Thymus (tissue), 11 donors: ENCODE measurements around the gene PCSK5. TPM values are rescaled to one million over a fixed set of nuclear protein-coding genes. Genes with fewer than 3 reads are reported as not detected.
"Not testable (repeated sequence)": the region's sequence is repeated elsewhere in the genome, so short reads cannot be mapped to it uniquely, and the experiment has no call there.

Experiments used
- DNase-seq, 9 donors: peaks; one replicate each; pipeline ENCODE4 v3.0.0-alpha.2; 2013; ENCODE audit warnings: low spot score in 9 of 9, low read depth in 6 of 9, missing footprints in 1 of 9
- H3K27ac ChIP-seq, 2 donors: one replicate each; pipeline ENCODE4 v1.5.1; 2013; ENCODE audit warnings: control low read depth in 1 of 2, low read depth in 1 of 2, low read length in 1 of 2, mild to moderate bottlenecking in 1 of 2, moderate library complexity in 1 of 2
- H3K27me3 ChIP-seq, 2 donors: one replicate each; pipeline ENCODE4 v1.5.1; 2013; ENCODE audit warnings: low read length in 1 of 2; ENCODE audit not compliant: control insufficient read depth in 2 of 2, insufficient read depth in 1 of 2
- H3K36me3 ChIP-seq, 2 donors: one replicate each; pipeline ENCODE4 v1.5.1; 2013; ENCODE audit warnings: low read length in 1 of 2, mild to moderate bottlenecking in 1 of 2, moderate library complexity in 1 of 2; ENCODE audit not compliant: control insufficient read depth in 2 of 2, insufficient read depth in 2 of 2
- H3K4me1 ChIP-seq, 2 donors: one replicate each; pipeline ENCODE4 v1.5.1; 2013; ENCODE audit warnings: low read length in 2 of 2; ENCODE audit not compliant: control insufficient read depth in 2 of 2, insufficient read depth in 2 of 2
- H3K4me3 ChIP-seq, 2 donors: one replicate each; pipeline ENCODE4 v1.5.1; 2013; ENCODE audit warnings: low read length in 2 of 2, control low read depth in 1 of 2, mild to moderate bottlenecking in 1 of 2
- H3K9me3 ChIP-seq, 2 donors: one replicate each; pipeline ENCODE4 v1.5.1; 2013; ENCODE audit warnings: low read length in 1 of 2, mild to moderate bottlenecking in 1 of 2; ENCODE audit not compliant: control insufficient read depth in 2 of 2, insufficient read depth in 1 of 2
- WGBS: extraction: QIAGEN DNeasy Blood & Tissue Kit; methylation state at CpG from one replicate; pipeline ENCODE4 v1.1.7; 2013; 5-methylcytosine and 5-hydroxymethylcytosine counted together
- polyA plus RNA-seq: library from polyadenylated mRNA; stranded (reverse); fragments of 200-250 nt; gene quantifications from one replicate; pipeline ENCODE4 v1.2.3, GENCODE V29; 2013
- total RNA-seq: library from RNA; stranded (reverse); fragments of 120-200 nt; gene quantifications from one replicate; pipeline ENCODE4 v1.2.4, GENCODE V29; 2013
- donor health status: healthy.

PCSK5 gene
- total and polyA plus RNA-seq, 2 donors = 4.1 to 20.1 TPM

GRCh38 chr9:76324030-76324429 lies 433.6 kb downstream of the PCSK5 start:
- 89% methylated on average over 7 of the region's 7 CpGs for WGBS
- H3K4me3 ChIP-seq, DNase-seq, H3K4me1 ChIP-seq, H3K36me3 ChIP-seq, H3K27me3 ChIP-seq, H3K9me3 ChIP-seq, H3K27ac ChIP-seq: not testable (repeated sequence)

- H3K9me3 ChIP-seq = no peaks in the 10 kb centered on the region
- WGBS = 95% methylated on average over 1 of the region's 1 CpG
- H3K36me3 ChIP-seq = no peaks in the 10 kb centered on the region
- H3K4me3 ChIP-seq = no peak overlapping the region
- no peak for DNase-seq
- H3K4me1 ChIP-seq = no peaks in the 10 kb centered on the region
- H3K27me3 ChIP-seq = no peaks in the 10 kb centered on the region
- no peak overlapping the region for H3K27ac ChIP-seq
Measured at GRCh38 chr9:76330034-76330433, 439.6 kb downstream of the PCSK5 start.

DNA sequence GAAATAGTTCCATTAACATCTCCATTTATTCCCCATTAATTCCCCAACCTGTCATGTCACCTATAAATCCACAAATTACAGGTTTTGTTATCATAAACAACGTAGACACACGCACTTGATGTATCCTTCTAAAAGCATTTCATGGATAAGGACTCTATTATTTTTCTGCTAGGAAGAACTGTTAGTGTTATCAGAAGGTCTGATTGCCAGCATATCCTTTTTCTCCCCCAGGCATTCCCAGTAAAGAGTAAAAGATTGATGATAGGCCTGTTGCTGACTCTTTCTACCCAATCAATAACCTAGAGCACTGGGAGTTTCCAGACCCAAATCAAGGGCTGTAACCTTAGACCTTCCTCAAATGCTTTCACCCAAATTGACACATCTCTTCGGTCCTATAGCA lies 442.9 kb downstream of the PCSK5 start:
- no peaks in the 10 kb centered on the region for H3K36me3 ChIP-seq
- no peaks in the 10 kb centered on the region for H3K9me3 ChIP-seq
- no peak for DNase-seq
- H3K4me1 ChIP-seq = no peaks in the 10 kb centered on the region
- H3K27ac ChIP-seq = no peak overlapping the region
- no peaks in the 10 kb centered on the region for H3K27me3 ChIP-seq
- H3K4me3 ChIP-seq = no peak overlapping the region
- WGBS = 95% methylated on average over 3 of the region's 3 CpGs

DNA sequence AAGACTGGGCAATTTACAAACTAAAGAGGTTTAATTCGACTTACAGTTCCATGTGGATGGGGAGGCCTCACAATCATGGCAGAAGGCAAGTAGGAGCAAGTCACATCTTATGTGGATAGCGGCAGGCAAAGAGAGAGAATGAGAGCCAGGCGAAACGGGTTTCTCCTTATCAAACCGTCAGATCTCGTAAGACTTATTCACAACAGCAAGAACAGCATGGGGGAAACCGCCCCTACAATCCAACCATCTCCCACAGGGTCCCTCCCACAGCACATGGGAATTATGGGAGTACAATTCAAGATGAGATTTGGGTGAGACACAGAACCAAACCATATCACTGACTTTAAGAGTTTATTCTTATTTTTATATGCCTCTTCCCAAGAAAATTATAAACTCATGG lies 443.5 kb downstream of the PCSK5 start:
- no peak for DNase-seq
- H3K27ac ChIP-seq = no peak overlapping the region
- no peaks in the 10 kb centered on the region for H3K9me3 ChIP-seq
- no peaks in the 10 kb centered on the region for H3K27me3 ChIP-seq
- no peak overlapping the region for H3K4me3 ChIP-seq
- 91% methylated on average over 7 of the region's 7 CpGs for WGBS
- H3K36me3 ChIP-seq = no peaks in the 10 kb centered on the region
- no peaks in the 10 kb centered on the region for H3K4me1 ChIP-seq

DNA sequence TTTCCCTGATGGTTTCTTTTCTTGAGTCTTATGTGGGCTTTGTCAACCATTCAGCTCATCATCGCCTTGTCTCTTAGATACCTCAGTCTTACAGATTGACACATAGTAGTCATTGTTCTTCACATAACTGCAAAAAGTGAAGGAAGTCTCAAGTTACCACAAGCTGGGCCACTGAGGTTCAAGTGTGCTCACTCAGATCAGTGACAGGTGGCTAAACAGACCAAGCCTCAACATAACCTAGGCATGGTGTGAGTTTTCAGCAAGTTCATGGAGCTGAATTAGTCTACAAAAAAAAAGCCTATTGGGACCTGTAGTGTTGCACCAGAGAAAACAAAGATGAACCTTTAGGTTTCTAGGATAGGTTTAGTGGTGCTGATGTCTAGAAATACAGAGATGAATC lies 445.6 kb downstream of the PCSK5 start:
- WGBS = 96% methylated on average over 1 of the region's 1 CpG
- H3K27me3 ChIP-seq = no peaks in the 10 kb centered on the region

GRCh38 chr9:76338418-76338817 lies 447.9 kb downstream of the PCSK5 start:
- Histone ChIP-seq H3K27me3 (no peaks in the 10 kb centered on the region), H3K36me3 (no peaks in the 10 kb centered on the region), H3K4me3 (no peak overlapping the region), H3K4me1 (no peaks in the 10 kb centered on the region), H3K27ac (no peak overlapping the region), H3K9me3 (no peaks in the 10 kb centered on the region)
- 91% methylated on average over 6 of the region's 6 CpGs for WGBS
- DNase-seq = no peak

More for the DNA sequence above, 445.6 kb downstream of the PCSK5 start:
- Histone ChIP-seq H3K27ac (no peak overlapping the region), H3K36me3 (no peaks in the 10 kb centered on the region), H3K4me3 (no peak overlapping the region), H3K9me3 (no peaks in the 10 kb centered on the region), H3K4me1 (no peaks in the 10 kb centered on the region)
- no peak for DNase-seq

- no peaks in the 10 kb centered on the region for H3K27me3 ChIP-seq
- no peaks in the 10 kb centered on the region for H3K9me3 ChIP-seq
- 98% methylated on average over 1 of the region's 1 CpG for WGBS
- no peak overlapping the region for H3K27ac ChIP-seq
- DNase-seq = no peak
- no peaks in the 10 kb centered on the region for H3K36me3 ChIP-seq
- H3K4me3 ChIP-seq = no peak overlapping the region
- no peaks in the 10 kb centered on the region for H3K4me1 ChIP-seq
Measured at GRCh38 chr9:76341616-76342015, 451.1 kb downstream of the PCSK5 start.

- Histone ChIP-seq H3K4me3 (no peak overlapping the region), H3K27me3 (no peaks in the 10 kb centered on the region), H3K4me1 (no peaks in the 10 kb centered on the region), H3K9me3 (no peaks in the 10 kb centered on the region), H3K27ac (no peak overlapping the region), H3K36me3 (no peaks in the 10 kb centered on the region)
- no peak for DNase-seq
- WGBS = 91% methylated on average over 1 of the region's 1 CpG
Measured at GRCh38 chr9:76342201-76342600, 451.7 kb downstream of the PCSK5 start.

DNA sequence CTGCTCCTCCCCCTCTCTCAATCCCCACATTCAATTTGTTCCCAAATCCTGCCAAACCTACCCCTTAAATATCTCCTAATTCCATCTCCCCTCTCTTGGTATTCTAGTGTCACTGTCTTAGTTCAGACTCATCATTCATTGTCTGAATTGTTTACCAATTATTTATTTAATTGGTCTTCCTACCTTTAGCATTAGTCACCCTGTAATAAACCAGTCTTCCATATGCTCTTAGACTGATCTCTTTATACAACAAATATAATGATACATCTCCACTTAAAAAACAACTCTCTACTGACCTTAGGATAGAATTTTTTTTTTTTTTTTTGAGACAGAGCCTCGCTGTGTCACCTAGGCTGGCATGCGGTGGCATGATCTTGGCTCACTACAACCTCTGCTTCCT lies 452.4 kb downstream of the PCSK5 start:
- no peaks in the 10 kb centered on the region for H3K4me1 ChIP-seq
- no peaks in the 10 kb centered on the region for H3K36me3 ChIP-seq
- no peak for DNase-seq
- no peak overlapping the region for H3K27ac ChIP-seq
- WGBS = 97% methylated on average over 2 of the region's 2 CpGs
- H3K27me3 ChIP-seq = no peaks in the 10 kb centered on the region
- H3K4me3 ChIP-seq = no peak overlapping the region
- no peaks in the 10 kb centered on the region for H3K9me3 ChIP-seq

DNA sequence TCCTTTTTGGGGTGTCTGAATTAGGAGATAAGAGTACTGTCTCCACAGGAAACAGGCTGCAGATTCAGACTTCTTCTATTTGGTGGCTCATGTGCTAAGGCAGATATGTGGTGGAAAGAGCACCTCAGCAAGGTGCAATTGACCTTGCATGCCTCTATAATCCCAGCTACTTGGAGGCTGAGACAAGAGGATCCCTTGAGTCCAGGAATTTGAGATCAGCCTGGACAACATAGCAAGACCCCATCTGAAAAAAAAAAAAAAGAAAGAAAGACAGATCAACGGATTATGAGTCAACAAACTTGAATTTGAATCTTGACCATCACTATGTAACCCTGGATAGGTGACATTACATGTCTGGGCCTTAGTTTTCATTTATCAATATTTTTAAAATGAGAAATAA lies 459.4 kb downstream of the PCSK5 start:
- Histone ChIP-seq H3K4me1 (no peaks in the 10 kb centered on the region), H3K4me3 (no peak overlapping the region), H3K27me3 (no peaks in the 10 kb centered on the region), H3K36me3 (no peaks in the 10 kb centered on the region), H3K9me3 (no peaks in the 10 kb centered on the region), H3K27ac (no peak overlapping the region)
- 94% methylated on average over 1 of the region's 1 CpG for WGBS
- DNase-seq = no peak
